ENCODE results near the gene TMEM267.

GRCh38 chr5:43416803-43417394 lies 66.8 kb downstream of the TMEM267 start:
- TF ChIP-seq POLR2A (IDR thresholded peaks at IDR 0.05) (no peak), CTCF (IDR thresholded peaks at IDR 0.05) (no peak), POLR2AphosphoS5 (IDR thresholded peaks at IDR 0.05) (no peak)

All from transverse colon (tissue), 4 donors.